GM21515 (cell line): ENCODE results near the gene TP53BP1.
A peak's percentile ranks its signal among the peaks of the same experiment; 100 is the strongest.
"Not testable (repeated sequence)": the region's sequence is repeated elsewhere in the genome, so short reads cannot be mapped to it uniquely, and the experiment has no call there.

Experiments used
- ATAC-seq: cut with Tn5 transposase; IDR thresholded peaks from one replicate; pipeline ENCODE4 v1.9.1; 2021; ENCODE audit not compliant: unreplicated experiment

Gene TP53BP1, protein sequence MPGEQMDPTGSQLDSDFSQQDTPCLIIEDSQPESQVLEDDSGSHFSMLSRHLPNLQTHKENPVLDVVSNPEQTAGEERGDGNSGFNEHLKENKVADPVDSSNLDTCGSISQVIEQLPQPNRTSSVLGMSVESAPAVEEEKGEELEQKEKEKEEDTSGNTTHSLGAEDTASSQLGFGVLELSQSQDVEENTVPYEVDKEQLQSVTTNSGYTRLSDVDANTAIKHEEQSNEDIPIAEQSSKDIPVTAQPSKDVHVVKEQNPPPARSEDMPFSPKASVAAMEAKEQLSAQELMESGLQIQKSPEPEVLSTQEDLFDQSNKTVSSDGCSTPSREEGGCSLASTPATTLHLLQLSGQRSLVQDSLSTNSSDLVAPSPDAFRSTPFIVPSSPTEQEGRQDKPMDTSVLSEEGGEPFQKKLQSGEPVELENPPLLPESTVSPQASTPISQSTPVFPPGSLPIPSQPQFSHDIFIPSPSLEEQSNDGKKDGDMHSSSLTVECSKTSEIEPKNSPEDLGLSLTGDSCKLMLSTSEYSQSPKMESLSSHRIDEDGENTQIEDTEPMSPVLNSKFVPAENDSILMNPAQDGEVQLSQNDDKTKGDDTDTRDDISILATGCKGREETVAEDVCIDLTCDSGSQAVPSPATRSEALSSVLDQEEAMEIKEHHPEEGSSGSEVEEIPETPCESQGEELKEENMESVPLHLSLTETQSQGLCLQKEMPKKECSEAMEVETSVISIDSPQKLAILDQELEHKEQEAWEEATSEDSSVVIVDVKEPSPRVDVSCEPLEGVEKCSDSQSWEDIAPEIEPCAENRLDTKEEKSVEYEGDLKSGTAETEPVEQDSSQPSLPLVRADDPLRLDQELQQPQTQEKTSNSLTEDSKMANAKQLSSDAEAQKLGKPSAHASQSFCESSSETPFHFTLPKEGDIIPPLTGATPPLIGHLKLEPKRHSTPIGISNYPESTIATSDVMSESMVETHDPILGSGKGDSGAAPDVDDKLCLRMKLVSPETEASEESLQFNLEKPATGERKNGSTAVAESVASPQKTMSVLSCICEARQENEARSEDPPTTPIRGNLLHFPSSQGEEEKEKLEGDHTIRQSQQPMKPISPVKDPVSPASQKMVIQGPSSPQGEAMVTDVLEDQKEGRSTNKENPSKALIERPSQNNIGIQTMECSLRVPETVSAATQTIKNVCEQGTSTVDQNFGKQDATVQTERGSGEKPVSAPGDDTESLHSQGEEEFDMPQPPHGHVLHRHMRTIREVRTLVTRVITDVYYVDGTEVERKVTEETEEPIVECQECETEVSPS (N-terminal part only)

DNA sequence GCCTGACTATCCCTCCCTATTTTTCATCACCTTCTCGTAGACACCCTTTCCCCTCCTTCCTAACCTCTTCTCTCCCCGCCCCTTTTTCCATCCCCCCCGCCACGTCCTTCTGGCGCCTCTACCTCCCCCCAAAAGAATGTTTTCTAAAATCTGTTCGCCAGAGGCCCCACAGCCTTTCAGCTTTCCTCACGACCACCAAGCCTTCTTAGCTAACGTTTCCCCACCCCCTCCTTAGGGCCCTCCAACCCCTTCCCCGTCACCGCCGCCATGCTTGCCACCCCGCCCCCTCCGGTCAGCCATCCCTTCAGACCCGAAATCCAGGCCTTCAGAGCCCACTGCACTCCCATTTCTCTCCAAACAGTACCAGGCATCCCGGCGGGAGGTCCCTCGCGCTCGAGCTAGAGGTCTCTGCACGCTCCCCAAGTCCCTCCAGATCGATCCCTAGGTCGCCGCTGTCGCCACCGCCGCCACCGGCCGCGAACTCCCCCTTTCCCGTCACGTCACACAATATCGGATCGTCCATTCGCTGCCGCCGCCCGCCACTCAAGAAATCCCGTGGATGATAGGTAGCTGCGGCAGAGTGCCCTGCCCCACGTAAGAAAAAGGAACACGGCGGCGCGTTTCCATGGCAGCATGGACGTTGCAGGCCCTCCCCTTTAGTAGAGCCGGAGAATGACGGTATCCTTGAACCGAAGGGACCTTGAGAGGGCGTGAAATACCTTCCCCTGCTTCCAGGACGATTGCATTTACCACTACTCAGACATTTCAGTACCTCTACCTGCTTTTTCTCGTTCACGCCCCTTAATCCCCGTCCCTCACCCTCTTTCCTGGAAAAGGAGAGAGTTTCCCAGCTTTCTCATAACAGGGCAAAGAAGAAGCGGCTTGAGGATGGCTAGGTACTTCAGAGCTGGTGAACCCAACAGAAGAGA is at the start of gene TP53BP1:
Gene TP53BP1, minus strand, starts transcription at position 484 of the 929 bp plus-strand sequence. Its CDS starts 113 bp downstream, at position 371.
- ATAC-seq: peak; percentile 91

DNA sequence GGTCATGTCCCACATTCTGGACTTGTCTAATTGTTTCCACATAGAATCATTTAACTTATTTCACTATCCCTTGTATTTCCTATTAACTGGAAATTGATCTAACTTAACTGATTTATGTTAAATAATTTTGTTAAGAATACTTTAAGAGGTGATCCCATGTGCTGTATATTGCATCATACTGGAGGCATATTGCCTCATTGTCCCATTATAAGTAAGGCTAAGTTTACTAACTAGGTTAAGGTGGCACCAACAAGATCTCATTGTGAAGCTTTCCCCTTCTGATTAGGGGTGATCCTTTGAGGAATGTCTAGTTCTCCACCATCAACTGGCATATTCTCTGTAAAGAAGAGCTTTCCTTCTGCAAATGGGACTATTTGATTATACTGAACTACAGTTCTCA is 48.8 kb upstream of the TP53BP1 start:
- ATAC-seq: no peak

DNA sequence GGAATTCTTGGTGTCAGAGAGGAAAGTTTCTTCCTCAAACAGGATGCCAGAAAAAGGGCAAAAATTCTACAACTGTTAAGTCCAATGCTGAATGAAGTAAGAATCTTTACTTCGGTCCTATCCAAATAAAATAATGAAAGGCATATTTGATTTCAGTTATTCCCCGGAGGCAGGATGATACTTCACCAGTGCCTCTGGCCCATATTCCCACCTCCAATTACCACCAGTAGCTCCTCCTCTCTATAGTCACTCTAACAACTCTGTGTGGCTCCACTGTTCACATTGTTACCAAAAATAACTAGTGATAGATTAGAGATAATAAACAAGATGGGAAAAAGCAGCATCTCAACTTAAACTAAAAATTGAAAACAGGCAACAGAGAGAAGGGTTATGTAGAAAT is 45.1 kb upstream of the TP53BP1 start:
- ATAC-seq: no peak

DNA sequence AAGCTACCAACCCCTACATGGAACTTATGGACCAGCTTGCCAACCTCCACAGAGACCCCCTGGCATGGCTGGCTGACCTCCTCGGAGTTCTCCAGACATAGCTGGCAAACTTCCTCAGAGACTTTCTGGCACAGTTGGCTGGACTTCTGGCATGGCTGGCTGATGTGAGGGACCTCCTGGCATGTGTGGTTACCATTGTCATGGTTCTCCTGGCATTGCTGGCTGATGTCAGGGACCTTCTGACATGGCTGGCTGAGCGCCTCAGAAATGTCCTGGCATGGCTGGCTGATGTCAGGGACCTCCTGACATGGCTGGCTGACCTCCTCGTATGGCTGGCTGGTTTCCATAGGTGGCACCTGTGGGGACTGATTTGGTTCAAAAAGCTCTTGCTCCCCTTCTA is 41.9 kb upstream of the TP53BP1 start:
- no peak for ATAC-seq

DNA sequence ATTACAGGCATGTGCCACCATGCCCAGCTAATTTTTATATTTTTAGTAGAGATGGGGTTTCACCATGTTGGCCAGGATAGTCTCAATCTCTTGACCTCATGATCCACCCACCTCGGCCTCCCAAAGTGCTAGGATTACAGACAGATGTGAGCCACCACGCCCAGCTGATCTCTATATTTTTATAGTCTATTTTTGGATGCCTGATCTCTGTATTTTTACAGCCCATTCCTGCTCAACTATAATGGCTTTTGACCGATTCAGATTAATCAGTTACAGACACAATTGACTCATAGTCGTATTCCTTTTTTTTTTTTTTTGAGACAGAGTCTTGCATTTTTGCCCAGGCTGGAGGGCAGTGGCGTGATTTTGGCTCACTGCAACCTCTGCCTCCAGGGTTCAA is 39.9 kb upstream of the TP53BP1 start:
- ATAC-seq: not testable (repeated sequence)

DNA sequence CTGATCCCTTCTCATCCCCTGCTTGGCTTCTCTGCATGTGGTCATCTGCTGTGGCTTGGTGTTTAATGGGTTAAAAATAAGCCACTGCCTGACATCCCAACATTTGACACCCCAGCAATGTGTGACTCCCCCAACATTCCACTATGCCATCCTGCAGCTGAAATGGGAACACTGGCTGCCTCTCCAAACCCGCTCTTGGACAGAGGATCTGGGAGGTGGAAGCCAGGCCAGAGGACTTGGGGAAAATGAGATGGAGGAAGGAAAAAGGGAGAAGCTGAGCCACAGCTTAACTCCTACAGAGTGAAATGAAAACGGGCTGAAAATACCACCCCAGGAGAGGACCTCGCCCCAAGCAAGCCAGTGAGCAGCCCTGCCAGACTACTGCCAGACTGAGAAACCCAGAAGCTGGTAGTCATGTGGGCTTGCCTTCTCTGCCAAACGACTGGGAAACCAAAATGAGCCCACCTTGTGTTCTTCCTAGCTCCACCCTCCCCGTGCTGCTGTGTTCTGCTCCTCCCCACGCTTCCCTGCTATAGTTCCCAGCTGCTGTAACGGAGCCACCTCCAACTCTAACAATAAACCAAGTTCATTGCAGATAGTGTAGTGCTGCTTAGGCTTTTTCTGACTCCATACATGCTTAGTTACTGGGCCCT is 38.2 kb upstream of the TP53BP1 start:
- ATAC-seq: no peak

DNA sequence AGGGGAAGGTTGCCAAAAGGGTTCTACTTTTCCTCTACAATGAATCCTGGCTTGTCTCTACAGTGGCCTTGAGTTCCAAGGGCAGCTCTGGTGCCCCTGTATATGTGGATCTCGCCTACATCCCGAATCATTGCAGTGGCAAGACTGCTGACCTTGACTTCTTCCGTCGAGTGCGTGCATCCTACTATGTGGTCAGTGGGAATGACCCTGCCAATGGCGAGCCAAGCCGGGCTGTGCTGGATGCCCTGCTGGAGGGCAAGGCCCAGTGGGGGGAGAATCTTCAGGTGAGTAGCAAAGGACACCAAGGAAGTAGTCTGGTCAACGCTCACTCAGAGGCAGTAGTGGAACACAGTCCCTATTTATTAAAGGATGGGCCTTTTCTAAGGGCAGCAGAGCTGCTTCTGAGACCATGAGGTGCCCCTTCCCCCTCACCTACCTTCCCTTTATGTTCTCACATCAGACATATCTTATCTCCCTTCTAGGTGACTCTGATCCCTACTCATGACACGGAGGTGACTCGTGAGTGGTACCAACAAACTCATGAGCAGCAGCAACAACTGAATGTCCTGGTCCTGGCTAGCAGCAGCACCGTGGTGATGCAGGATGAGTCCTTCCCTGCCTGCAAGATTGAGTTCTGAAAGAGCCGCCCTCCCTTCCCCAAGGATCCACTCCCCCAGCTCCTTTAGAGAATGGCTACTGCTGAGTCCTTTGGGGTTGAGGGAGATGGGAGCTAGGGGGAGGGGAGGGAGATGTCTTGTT is 36.8 kb upstream of the TP53BP1 start:
- ATAC-seq: no peak

DNA sequence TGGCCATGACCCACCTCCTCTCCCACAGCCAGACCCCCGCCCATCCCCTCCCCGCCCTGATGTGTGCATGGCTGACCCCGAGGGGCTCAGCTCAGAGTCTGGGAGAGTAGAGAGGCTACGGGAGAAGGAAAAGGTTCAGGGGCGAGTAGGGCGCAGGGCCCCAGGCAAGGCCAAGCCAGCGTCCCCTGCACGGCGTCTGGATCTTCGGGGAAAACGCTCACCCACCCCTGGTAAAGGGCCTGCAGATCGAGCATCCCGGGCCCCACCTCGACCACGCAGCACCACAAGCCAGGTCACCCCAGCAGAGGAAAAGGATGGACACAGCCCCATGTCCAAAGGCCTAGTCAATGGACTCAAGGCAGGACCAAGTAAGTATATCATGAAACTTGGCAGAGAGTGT is 36.2 kb upstream of the TP53BP1 start:
- ATAC-seq: no peak

DNA sequence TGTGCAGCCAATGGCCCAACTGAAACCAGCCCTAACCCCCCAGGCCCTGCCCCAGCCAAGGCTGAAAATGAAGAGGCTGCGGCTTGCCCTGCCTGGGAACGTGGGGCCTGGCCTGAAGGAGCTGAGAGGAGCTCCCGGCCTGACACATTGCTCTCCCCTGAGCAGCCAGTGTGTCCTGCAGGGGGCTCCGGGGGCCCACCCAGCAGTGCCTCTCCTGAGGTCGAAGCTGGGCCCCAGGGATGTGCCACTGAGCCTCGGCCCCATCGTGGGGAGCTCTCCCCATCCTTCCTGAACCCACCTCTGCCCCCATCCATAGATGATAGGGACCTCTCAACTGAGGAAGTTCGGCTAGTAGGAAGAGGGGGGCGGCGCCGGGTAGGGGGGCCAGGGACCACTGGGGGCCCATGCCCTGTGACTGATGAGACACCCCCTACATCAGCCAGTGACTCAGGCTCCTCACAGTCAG is 35.6 kb upstream of the TP53BP1 start:
- no peak for ATAC-seq

DNA sequence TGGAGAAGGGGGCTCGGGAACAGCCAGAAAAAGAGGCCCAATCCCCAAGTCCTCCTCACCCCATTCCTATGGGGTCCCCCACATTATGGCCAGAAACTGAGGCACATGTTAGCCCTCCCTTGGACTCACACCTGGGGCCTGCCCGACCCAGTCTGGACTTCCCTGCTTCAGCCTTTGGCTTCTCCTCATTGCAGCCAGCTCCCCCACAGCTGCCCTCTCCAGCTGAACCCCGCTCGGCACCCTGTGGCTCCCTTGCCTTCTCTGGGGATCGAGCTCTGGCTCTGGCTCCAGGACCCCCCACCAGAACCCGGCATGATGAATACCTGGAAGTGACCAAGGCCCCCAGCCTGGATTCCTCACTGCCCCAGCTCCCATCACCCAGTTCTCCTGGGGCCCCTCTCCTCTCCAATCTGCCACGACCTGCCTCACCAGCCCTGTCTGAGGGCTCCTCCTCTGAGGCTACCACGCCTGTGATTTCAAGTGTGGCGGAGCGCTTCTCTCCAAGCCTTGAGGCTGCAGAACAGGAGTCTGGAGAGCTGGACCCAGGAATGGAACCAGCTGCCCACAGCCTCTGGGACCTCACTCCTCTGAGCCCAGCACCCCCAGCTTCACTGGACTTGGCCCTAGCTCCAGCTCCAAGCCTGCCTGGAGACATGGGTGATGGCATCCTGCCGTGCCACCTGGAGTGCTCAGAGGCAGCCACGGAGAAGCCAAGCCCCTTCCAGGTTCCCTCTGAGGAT is 35.0 kb upstream of the TP53BP1 start:
- ATAC-seq: no peak

DNA sequence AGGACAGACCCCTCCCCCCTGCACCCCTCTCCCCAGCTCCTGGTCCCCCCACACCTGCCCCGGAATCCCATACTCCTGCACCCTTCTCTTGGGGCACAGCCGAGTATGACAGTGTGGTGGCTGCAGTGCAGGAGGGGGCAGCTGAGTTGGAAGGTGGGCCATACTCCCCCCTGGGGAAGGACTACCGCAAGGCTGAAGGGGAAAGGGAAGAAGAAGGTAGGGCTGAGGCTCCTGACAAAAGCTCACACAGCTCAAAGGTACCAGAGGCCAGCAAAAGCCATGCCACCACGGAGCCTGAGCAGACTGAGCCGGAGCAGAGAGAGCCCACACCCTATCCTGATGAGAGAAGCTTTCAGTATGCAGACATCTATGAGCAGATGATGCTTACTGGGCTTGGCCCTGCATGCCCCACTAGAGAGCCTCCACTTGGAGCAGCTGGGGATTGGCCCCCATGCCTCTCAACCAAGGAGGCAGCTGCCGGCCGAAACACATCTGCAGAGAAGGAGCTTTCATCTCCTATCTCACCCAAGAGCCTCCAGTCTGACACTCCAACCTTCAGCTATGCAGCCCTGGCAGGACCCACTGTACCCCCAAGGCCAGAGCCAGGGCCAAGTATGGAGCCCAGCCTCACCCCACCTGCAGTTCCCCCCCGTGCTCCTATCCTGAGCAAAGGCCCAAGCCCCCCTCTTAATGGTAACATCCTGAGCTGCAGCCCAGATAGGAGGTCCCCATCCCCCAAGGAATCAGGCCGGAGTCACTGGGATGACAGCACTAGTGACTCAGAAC is 34.3 kb upstream of the TP53BP1 start:
- ATAC-seq: no peak

DNA sequence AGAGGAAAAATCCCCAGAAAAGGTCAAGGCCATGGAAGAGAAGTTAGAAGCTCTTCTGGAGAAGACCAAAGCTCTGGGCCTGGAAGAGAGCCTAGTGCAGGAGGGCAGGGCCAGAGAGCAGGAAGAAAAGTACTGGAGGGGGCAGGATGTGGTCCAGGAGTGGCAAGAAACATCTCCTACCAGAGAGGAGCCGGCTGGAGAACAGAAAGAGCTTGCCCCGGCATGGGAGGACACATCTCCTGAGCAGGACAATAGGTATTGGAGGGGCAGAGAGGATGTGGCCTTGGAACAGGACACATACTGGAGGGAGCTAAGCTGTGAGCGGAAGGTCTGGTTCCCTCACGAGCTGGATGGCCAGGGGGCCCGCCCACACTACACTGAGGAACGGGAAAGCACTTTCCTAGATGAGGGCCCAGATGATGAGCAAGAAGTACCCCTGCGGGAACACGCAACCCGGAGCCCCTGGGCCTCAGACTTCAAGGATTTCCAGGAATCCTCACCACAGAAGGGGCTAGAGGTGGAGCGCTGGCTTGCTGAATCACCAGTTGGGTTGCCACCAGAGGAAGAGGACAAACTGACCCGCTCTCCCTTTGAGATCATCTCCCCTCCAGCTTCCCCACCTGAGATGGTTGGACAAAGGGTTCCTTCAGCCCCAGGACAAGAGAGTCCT is 33.4 kb upstream of the TP53BP1 start:
- ATAC-seq: no peak

DNA sequence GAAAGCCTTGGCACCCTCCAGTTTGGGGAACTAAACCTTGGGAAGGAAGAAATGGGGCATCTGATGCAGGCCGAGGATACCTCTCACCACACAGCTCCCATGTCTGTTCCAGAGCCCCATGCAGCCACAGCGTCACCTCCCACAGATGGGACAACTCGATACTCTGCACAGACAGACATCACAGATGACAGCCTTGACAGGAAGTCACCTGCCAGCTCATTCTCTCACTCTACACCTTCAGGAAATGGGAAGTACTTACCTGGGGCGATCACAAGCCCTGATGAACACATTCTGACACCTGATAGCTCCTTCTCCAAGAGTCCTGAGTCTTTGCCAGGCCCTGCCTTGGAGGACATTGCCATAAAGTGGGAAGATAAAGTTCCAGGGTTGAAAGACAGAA is 32.2 kb upstream of the TP53BP1 start:
- no peak for ATAC-seq

DNA sequence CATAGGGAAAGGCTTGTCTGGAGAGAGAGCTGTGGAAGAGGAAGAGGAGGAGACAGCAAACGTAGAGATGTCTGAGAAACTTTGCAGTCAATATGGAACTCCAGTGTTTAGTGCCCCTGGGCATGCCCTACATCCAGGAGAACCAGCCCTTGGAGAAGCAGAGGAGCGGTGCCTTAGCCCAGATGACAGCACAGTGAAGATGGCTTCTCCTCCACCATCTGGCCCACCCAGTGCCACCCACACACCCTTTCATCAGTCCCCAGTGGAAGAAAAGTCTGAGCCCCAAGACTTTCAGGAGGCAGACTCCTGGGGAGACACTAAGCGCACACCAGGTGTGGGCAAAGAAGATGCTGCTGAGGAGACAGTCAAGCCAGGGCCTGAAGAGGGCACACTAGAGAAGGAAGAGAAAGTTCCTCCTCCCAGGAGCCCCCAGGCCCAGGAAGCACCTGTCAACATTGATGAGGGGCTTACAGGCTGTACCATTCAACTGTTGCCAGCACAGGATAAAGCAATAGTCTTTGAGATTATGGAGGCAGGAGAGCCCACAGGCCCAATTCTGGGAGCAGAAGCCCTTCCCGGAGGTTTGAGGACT is 31.4 kb upstream of the TP53BP1 start:
- no peak for ATAC-seq

DNA sequence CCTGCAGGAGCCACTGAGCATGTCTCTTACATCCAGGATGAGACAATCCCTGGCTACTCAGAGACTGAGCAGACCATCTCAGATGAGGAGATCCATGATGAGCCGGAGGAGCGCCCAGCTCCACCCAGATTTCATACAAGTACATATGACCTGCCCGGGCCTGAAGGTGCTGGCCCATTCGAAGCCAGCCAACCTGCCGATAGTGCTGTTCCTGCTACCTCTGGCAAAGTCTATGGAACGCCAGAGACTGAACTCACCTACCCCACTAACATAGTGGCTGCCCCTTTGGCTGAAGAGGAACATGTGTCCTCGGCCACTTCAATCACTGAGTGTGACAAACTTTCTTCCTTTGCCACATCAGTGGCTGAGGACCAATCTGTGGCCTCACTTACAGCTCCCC is 30.7 kb upstream of the TP53BP1 start:
- ATAC-seq: no peak

DNA sequence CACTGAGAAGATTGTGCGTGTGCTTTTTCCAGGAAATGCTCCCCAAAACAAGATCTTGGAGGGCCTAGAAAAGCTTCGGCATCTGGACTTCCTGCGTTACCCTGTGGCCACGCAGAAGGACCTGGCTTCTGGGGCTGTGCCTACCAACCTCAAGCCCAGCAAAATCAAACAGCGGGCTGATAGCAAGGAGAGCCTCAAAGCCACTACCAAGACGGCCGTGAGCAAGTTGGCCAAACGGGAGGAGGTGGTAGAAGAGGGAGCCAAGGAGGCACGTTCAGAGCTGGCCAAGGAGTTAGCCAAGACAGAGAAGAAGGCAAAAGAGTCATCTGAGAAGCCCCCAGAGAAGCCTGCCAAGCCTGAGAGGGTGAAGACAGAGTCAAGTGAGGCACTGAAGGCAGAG is 29.3 kb upstream of the TP53BP1 start:
- ATAC-seq: no peak
